Measurements from ENCODE around the gene MTMR12.

Gene MTMR12

GRCh38 chr5:32270946-32271345 lies 41.8 kb downstream of the MTMR12 start:
- Mint-ChIP-seq H3K36me3 (peaks cover 51% of the 10 kb centered on the region), H3K4me3 (no peak overlapping the region), H3K9me3 (no peaks in the 10 kb centered on the region), H3K27ac (no peak overlapping the region), H3K27me3 (no peaks in the 10 kb centered on the region), H3K4me1 (peaks cover 3% of the 10 kb centered on the region)
- DNase-seq = no peak
- CTCF ChIA-PET = interaction anchor here (1.0 to 1.5 kb wide), 2 partner anchors 12 to 14 kb away, joined by 3 to 5 read pairs; no protein-coding TSS in a partner anchor

GRCh38 chr5:32270178-32270577 lies 42.6 kb downstream of the MTMR12 start:
- CTCF ChIA-PET = no interaction called here
- Mint-ChIP-seq H3K27me3 (no peaks in the 10 kb centered on the region), H3K36me3 (peaks cover 56% of the 10 kb centered on the region), H3K9me3 (no peaks in the 10 kb centered on the region), H3K4me3 (no peak overlapping the region), H3K27ac (no peak overlapping the region), H3K4me1 (no peaks in the 10 kb centered on the region)
- DNase-seq = no peak

- Mint-ChIP-seq H3K36me3 (peaks cover 69% of the 10 kb centered on the region), H3K9me3 (no peaks in the 10 kb centered on the region), H3K4me3 (no peak overlapping the region), H3K4me1 (peaks cover 6% of the 10 kb centered on the region), H3K27ac (no peak overlapping the region), H3K27me3 (no peaks in the 10 kb centered on the region)
- no peak for DNase-seq
- CTCF ChIA-PET = no interaction called here
Measured at GRCh38 chr5:32265902-32266301, 46.8 kb downstream of the MTMR12 start.

GRCh38 chr5:32264957-32265572 lies 47.7 kb downstream of the MTMR12 start:
- Mint-ChIP-seq H3K9me3 (no peaks in the 10 kb centered on the region), H3K27ac (no peak overlapping the region), H3K4me3 (no peak overlapping the region), H3K36me3 (peaks cover 67% of the 10 kb centered on the region), H3K27me3 (no peaks in the 10 kb centered on the region), H3K4me1 (peaks cover 13% of the 10 kb centered on the region)
- no peak for DNase-seq
- CTCF ChIA-PET = interaction anchor here (0.6 kb wide), 1 partner anchor 63 kb away, joined by 3 read pairs; no protein-coding TSS in a partner anchor

GRCh38 chr5:32263684-32264083 lies 49.1 kb downstream of the MTMR12 start:
- H3K9me3 Mint-ChIP-seq = no peaks in the 10 kb centered on the region
- CTCF ChIA-PET = no interaction called here
- peaks cover 14% of the 10 kb centered on the region for H3K4me1 Mint-ChIP-seq
- H3K36me3 Mint-ChIP-seq = peaks cover 73% of the 10 kb centered on the region
- H3K27ac Mint-ChIP-seq = no peak overlapping the region
- H3K27me3 Mint-ChIP-seq = no peaks in the 10 kb centered on the region
- H3K4me3 Mint-ChIP-seq = no peak overlapping the region
- DNase-seq = no peak

- H3K36me3 Mint-ChIP-seq = peaks cover 67% of the 10 kb centered on the region
- H3K27me3 Mint-ChIP-seq = no peaks in the 10 kb centered on the region
- peaks cover 14% of the 10 kb centered on the region for H3K4me1 Mint-ChIP-seq
- CTCF ChIA-PET = no interaction called here
- no peak for DNase-seq
- H3K9me3 Mint-ChIP-seq = no peaks in the 10 kb centered on the region
- no peak overlapping the region for H3K4me3 Mint-ChIP-seq
- H3K27ac Mint-ChIP-seq = peak overlapping the region; percentile 74
Measured at GRCh38 chr5:32261198-32261597, 51.5 kb downstream of the MTMR12 start.

- CTCF ChIA-PET = interaction anchor here (0.9 to 1.7 kb wide), 4 partner anchors 10 to 29 kb away, joined by 3 to 5 read pairs (median 4); no protein-coding TSS in a partner anchor
- Mint-ChIP-seq H3K9me3 (no peaks in the 10 kb centered on the region), H3K27me3 (no peaks in the 10 kb centered on the region), H3K36me3 (peaks cover 59% of the 10 kb centered on the region), H3K4me3 (no peak overlapping the region), H3K4me1 (peaks cover 14% of the 10 kb centered on the region), H3K27ac (no peak overlapping the region)
- no peak for DNase-seq
Measured at GRCh38 chr5:32259033-32259432, 53.7 kb downstream of the MTMR12 start.

GRCh38 chr5:32258424-32258823 lies 54.3 kb downstream of the MTMR12 start:
- no peak overlapping the region for H3K4me3 Mint-ChIP-seq
- H3K9me3 Mint-ChIP-seq = no peaks in the 10 kb centered on the region
- no peak for DNase-seq
- CTCF ChIA-PET = interaction anchor here (0.9 to 1.7 kb wide), 3 partner anchors 13 to 28 kb away, joined by 3 to 5 read pairs (median 4); no protein-coding TSS in a partner anchor
- peaks cover 14% of the 10 kb centered on the region for H3K4me1 Mint-ChIP-seq
- H3K36me3 Mint-ChIP-seq = peaks cover 60% of the 10 kb centered on the region
- no peak overlapping the region for H3K27ac Mint-ChIP-seq
- no peaks in the 10 kb centered on the region for H3K27me3 Mint-ChIP-seq

- CTCF ChIA-PET = no interaction called here
Measured at GRCh38 chr5:32255540-32255900, 57.2 kb downstream of the MTMR12 start.

GRCh38 chr5:32254881-32255539 lies 57.7 kb downstream of the MTMR12 start:
- H3K27me3 Mint-ChIP-seq = no peaks in the 10 kb centered on the region
- no peak overlapping the region for H3K27ac Mint-ChIP-seq
- H3K4me1 Mint-ChIP-seq = no peaks in the 10 kb centered on the region
- no peaks in the 10 kb centered on the region for H3K9me3 Mint-ChIP-seq
- H3K4me3 Mint-ChIP-seq = no peak overlapping the region
- CTCF ChIA-PET = no interaction called here
- peaks cover 46% of the 10 kb centered on the region for H3K36me3 Mint-ChIP-seq
- no peak for DNase-seq

More at GRCh38 chr5:32255540-32255900, 57.2 kb downstream of the MTMR12 start:
- Mint-ChIP-seq H3K4me1 (peaks cover 5% of the 10 kb centered on the region), H3K36me3 (peaks cover 50% of the 10 kb centered on the region), H3K9me3 (no peaks in the 10 kb centered on the region), H3K27me3 (no peaks in the 10 kb centered on the region), H3K4me3 (no peak overlapping the region), H3K27ac (no peak overlapping the region)
- no peak for DNase-seq

- Mint-ChIP-seq H3K27me3 (no peaks in the 10 kb centered on the region), H3K4me1 (no peaks in the 10 kb centered on the region), H3K9me3 (no peaks in the 10 kb centered on the region), H3K36me3 (peaks cover 55% of the 10 kb centered on the region), H3K4me3 (no peak overlapping the region), H3K27ac (no peak overlapping the region)
- DNase-seq = no peak
- CTCF ChIA-PET = no interaction called here
Measured at GRCh38 chr5:32251871-32252458, 60.8 kb downstream of the MTMR12 start.

GRCh38 chr5:32249668-32250067 lies 63.1 kb downstream of the MTMR12 start:
- Mint-ChIP-seq H3K4me3 (no peak overlapping the region), H3K27me3 (no peaks in the 10 kb centered on the region), H3K36me3 (peaks cover 52% of the 10 kb centered on the region), H3K27ac (no peak overlapping the region), H3K4me1 (no peaks in the 10 kb centered on the region), H3K9me3 (no peaks in the 10 kb centered on the region)
- CTCF ChIA-PET = interaction anchor here (1.0 to 1.3 kb wide), 5 partner anchors 9 to 80 kb away, joined by 3 to 6 read pairs (median 3); no protein-coding TSS in a partner anchor
- DNase-seq = no peak

GRCh38 chr5:32245742-32246141 lies 67.0 kb downstream of the MTMR12 start:
- CTCF ChIA-PET = no interaction called here
- Mint-ChIP-seq H3K27me3 (no peaks in the 10 kb centered on the region), H3K36me3 (peaks cover 56% of the 10 kb centered on the region), H3K9me3 (no peaks in the 10 kb centered on the region), H3K4me3 (no peak overlapping the region), H3K27ac (no peak overlapping the region), H3K4me1 (no peaks in the 10 kb centered on the region)
- DNase-seq = no peak

GRCh38 chr5:32244017-32244416 lies 68.7 kb downstream of the MTMR12 start:
- CTCF ChIA-PET = interaction anchor here (0.5 to 1.5 kb wide), 4 partner anchors 11 to 346 kb away, joined by 3 to 5 read pairs (median 4); no protein-coding TSS in a partner anchor
- H3K36me3 Mint-ChIP-seq = peaks cover 58% of the 10 kb centered on the region

More at GRCh38 chr5:32244017-32244416, 68.7 kb downstream of the MTMR12 start:
- no peak overlapping the region for H3K27ac Mint-ChIP-seq
- no peaks in the 10 kb centered on the region for H3K9me3 Mint-ChIP-seq
- H3K27me3 Mint-ChIP-seq = no peaks in the 10 kb centered on the region
- DNase-seq = no peak
- H3K4me1 Mint-ChIP-seq = no peaks in the 10 kb centered on the region
- no peak overlapping the region for H3K4me3 Mint-ChIP-seq

Measured in activated naive CD4-positive, alpha-beta T cell treated with anti-CD3 and anti-CD28 coated beads, Interleukin-2, amount 10 ng/mL, durations not matched to agents 7 days and 5 days (primary cell).